ENCODE measurements around the gene GHR. TPM values are rescaled to one million over a fixed set of nuclear protein-coding genes. Genes with fewer than 3 reads are reported as not detected.

Gene GHR
- total RNA-seq, 2 donors from 2014 or later: 0.27 to 1.2 TPM

DNA sequence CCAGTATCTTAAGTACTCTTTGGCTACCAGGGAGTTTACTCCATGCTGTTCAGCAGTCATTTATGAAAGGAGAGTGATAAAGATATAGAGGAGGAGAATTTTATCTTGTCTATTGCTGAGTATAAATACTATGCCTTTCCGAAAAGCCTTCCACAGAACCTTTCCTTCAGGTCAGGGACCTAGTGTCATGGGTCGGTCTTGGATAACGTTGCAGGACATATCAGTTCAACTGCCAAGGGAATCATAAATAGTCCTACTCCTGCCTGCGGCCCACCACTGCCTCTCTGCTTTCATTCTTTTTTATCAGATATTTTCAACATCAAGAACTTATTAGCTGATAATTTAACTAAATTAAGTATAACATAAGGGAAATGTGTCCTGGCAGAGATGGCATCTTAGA is 211.3 kb downstream of the GHR start:
- no peaks in the 10 kb centered on the region for H3K9me3 Mint-ChIP-seq
- no peaks in the 10 kb centered on the region for H3K36me3 Mint-ChIP-seq (ENCODE audit: low read depth)
- H3K27ac Mint-ChIP-seq: no peak overlapping the region
- TF ChIP-seq, protein P1, sequence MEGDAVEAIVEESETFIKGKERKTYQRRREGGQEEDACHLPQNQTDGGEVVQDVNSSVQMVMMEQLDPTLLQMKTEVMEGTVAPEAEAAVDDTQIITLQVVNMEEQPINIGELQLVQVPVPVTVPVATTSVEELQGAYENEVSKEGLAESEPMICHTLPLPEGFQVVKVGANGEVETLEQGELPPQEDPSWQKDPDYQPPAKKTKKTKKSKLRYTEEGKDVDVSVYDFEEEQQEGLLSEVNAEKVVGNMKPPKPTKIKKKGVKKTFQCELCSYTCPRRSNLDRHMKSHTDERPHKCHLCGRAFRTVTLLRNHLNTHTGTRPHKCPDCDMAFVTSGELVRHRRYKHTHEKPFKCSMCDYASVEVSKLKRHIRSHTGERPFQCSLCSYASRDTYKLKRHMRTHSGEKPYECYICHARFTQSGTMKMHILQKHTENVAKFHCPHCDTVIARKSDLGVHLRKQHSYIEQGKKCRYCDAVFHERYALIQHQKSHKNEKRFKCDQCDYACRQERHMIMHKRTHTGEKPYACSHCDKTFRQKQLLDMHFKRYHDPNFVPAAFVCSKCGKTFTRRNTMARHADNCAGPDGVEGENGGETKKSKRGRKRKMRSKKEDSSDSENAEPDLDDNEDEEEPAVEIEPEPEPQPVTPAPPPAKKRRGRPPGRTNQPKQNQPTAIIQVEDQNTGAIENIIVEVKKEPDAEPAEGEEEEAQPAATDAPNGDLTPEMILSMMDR (conservative IDR thresholded peaks at IDR 0.05): no peak
- 92 to 100% methylated on average over 2 to 4 of the region's 4 CpGs for WGBS, 2 experiments (ENCODE audit: insufficient coverage in 1 of 2, insufficient read length in 1 of 2)
- H3K27me3 Mint-ChIP-seq (ENCODE audit: insufficient read depth): no peaks in the 10 kb centered on the region
- no peaks in the 10 kb centered on the region for H3K9me3 ChIP-seq (ENCODE audit: control insufficient read depth, low read length)
- no peaks in the 10 kb centered on the region for H3K27me3 ChIP-seq (ENCODE audit: control insufficient read depth, insufficient read depth, low read length, poor library complexity, severe bottlenecking)
- H3K4me3 ChIP-seq (ENCODE audit: low read length): no peak overlapping the region
- no peak for DNase-seq
- H3K4me3 Mint-ChIP-seq: no peak overlapping the region
- no peaks in the 10 kb centered on the region for H3K36me3 ChIP-seq (ENCODE audit: control insufficient read depth, insufficient read depth, low read length)
- peaks cover 4% of the 10 kb centered on the region for H3K4me1 ChIP-seq (ENCODE audit: control insufficient read depth, insufficient read depth, low read length)
- peaks cover 26% of the 10 kb centered on the region for H3K4me1 Mint-ChIP-seq
- H3K27ac ChIP-seq (ENCODE audit: low read depth, low read length): no peak overlapping the region
- no peak overlapping the region for H3K9ac ChIP-seq (ENCODE audit: extremely low read depth, low read length, poor library complexity, severe bottlenecking)

DNA sequence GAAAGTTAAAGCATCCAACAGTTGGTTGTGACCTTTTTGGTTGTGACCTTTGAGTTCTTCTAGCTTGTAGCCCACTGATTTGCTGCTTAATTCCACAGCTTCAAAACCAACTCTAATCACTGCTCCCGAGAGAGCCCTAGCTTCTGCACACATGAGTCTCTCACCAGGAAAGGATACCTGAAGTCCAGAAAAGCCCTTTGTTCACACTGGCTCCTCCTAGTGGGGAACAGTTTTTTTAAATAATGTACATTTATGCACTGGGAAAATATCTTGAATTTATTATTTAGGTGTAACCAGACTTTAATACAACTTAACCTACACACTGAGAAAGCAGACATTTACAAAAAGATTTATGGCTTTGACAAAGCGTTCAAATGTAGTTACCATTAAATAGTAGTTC is 213.2 kb downstream of the GHR start:
- 80 to 95% methylated on average over 1 to 2 of the region's 2 CpGs for WGBS, 2 experiments (ENCODE audit: insufficient coverage in 1 of 2, insufficient read length in 1 of 2)
- no peak overlapping the region for H3K9ac ChIP-seq (ENCODE audit: extremely low read depth, low read length, poor library complexity, severe bottlenecking)
- no peak overlapping the region for H3K4me3 Mint-ChIP-seq

DNA sequence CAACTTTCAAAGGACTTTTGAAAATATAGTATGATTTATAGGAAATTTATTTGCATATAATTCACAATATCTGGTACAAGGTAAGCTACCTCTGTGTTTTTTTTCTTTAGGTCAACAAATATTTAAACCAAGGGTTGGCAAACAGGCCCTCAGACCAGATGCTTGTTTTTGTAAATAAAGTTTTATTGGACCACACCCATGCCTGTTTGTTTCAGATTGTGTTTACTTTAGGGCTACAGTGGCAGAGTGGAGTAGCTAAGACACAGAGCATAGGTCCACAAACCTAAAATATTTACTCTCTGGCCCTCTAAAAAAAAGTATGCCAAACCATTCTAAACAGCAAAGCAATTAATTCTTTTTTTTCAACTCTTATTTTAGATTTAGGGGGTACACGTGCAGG is 213.7 kb downstream of the GHR start:
- H3K9me3 Mint-ChIP-seq: no peaks in the 10 kb centered on the region

More for the DNA sequence above, 213.2 kb downstream of the GHR start:
- no peak for DNase-seq
- no peaks in the 10 kb centered on the region for H3K9me3 Mint-ChIP-seq
- no peak overlapping the region for H3K27ac ChIP-seq (ENCODE audit: low read depth, low read length)
- no peaks in the 10 kb centered on the region for H3K27me3 Mint-ChIP-seq (ENCODE audit: insufficient read depth)
- TF ChIP-seq, protein P1 (conservative IDR thresholded peaks at IDR 0.05): peak; percentile 71
- H3K27ac Mint-ChIP-seq: no peak overlapping the region
- H3K4me1 ChIP-seq (ENCODE audit: control insufficient read depth, insufficient read depth, low read length): peaks cover 2% of the 10 kb centered on the region
- no peaks in the 10 kb centered on the region for H3K36me3 ChIP-seq (ENCODE audit: control insufficient read depth, insufficient read depth, low read length)
- H3K4me3 ChIP-seq (ENCODE audit: low read length): no peak overlapping the region
- H3K27me3 ChIP-seq (ENCODE audit: control insufficient read depth, insufficient read depth, low read length, poor library complexity, severe bottlenecking): no peaks in the 10 kb centered on the region
- H3K9me3 ChIP-seq (ENCODE audit: control insufficient read depth, low read length): no peaks in the 10 kb centered on the region
- H3K4me1 Mint-ChIP-seq: peaks cover 20% of the 10 kb centered on the region
- no peaks in the 10 kb centered on the region for H3K36me3 Mint-ChIP-seq (ENCODE audit: low read depth)

More for the DNA sequence above, 213.7 kb downstream of the GHR start:
- no peaks in the 10 kb centered on the region for H3K36me3 Mint-ChIP-seq (ENCODE audit: low read depth)
- no peak for DNase-seq
- no peak overlapping the region for H3K9ac ChIP-seq (ENCODE audit: extremely low read depth, low read length, poor library complexity, severe bottlenecking)
- no peaks in the 10 kb centered on the region for H3K9me3 ChIP-seq (ENCODE audit: control insufficient read depth, low read length)
- H3K36me3 ChIP-seq (ENCODE audit: control insufficient read depth, insufficient read depth, low read length): no peaks in the 10 kb centered on the region
- H3K4me1 ChIP-seq (ENCODE audit: control insufficient read depth, insufficient read depth, low read length): no peaks in the 10 kb centered on the region
- H3K27me3 Mint-ChIP-seq (ENCODE audit: insufficient read depth): no peaks in the 10 kb centered on the region
- no peak overlapping the region for H3K4me3 ChIP-seq (ENCODE audit: low read length)
- no peak overlapping the region for H3K27ac Mint-ChIP-seq
- WGBS, 2 experiments (ENCODE audit: insufficient coverage in 1 of 2, insufficient read length in 1 of 2): 93 to 100% methylated on average over 1 of the region's 1 CpG
- H3K27me3 ChIP-seq (ENCODE audit: control insufficient read depth, insufficient read depth, low read length, poor library complexity, severe bottlenecking): no peaks in the 10 kb centered on the region
- no peak overlapping the region for H3K4me3 Mint-ChIP-seq
- H3K4me1 Mint-ChIP-seq: peaks cover 17% of the 10 kb centered on the region
- H3K27ac ChIP-seq (ENCODE audit: low read depth, low read length): no peak overlapping the region
- TF ChIP-seq, protein P1 (conservative IDR thresholded peaks at IDR 0.05): no peak
